Measurements from ENCODE around the gene LAMB1.

DNA sequence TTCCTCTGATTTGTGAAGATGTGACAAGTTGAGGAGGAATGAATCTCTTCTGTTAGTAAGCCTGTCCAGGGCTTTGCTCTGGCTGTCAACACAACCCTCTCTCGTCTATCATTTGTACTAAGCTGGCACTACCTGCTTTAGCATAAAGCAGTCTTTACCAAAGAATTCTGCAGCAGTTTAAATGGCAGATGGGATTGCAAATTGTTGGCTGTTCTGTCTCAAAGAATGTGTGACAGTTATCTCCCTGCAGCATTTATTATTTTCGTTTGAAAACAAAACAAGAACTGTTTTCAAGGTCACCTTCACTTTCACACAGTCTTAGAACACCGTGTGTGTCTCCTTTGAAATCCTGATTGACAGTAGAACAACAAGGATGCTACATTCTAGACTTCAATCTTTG is 4.8 kb upstream of the LAMB1 start:
- TF ChIP-seq, protein P1, sequence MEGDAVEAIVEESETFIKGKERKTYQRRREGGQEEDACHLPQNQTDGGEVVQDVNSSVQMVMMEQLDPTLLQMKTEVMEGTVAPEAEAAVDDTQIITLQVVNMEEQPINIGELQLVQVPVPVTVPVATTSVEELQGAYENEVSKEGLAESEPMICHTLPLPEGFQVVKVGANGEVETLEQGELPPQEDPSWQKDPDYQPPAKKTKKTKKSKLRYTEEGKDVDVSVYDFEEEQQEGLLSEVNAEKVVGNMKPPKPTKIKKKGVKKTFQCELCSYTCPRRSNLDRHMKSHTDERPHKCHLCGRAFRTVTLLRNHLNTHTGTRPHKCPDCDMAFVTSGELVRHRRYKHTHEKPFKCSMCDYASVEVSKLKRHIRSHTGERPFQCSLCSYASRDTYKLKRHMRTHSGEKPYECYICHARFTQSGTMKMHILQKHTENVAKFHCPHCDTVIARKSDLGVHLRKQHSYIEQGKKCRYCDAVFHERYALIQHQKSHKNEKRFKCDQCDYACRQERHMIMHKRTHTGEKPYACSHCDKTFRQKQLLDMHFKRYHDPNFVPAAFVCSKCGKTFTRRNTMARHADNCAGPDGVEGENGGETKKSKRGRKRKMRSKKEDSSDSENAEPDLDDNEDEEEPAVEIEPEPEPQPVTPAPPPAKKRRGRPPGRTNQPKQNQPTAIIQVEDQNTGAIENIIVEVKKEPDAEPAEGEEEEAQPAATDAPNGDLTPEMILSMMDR (IDR thresholded peaks at IDR 0.05), result no peak
- no peak for TF ChIP-seq POLR2A (IDR thresholded peaks at IDR 0.05)

Data from lower leg skin (tissue), 3 donors.